ENCODE measurements around the gene RGS13. TPM values are rescaled to one million over a fixed set of nuclear protein-coding genes. Genes with fewer than 3 reads are reported as not detected.

The RGS13 gene
- total RNA-seq, 4 donors from 2014 or later = 0.37 to 0.51 TPM; not detected in 2

DNA sequence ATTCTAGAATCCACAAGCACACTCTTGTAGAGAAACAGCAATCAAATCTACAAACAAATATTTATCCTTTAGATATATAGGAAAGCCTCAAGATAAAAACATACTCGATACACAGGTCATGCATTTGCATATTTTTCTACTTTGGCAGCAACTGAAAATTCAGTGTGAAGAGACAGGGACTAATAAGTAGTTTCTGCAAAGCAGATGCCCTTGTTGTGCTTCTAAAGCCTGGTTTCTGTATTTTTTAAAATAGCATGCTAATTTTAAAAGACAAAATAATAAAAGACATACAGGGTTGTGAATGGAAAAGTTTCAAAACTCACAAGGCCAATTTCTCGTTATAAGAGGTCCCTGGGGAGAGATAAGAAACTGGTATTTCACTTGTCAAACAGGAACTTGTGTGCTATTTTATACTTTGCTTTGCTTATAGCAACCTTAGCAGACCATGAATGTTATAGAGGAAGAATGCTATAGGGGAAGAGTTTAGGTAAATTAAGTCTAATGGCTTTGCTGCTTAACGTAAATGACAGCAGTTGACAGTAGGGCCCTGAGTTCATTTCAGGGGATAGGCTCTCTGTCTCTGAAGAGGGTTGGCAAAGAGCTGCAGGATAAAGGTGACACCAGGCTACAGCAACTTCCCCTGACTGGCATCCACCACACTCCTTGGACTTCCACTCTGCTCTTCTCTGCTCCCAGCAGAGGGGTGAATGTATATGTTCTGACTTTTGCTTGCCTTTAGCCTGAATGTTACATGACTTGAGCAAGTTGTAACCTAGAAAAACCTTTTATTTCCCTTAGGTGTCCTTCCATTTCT, 9.4 kb upstream of the RGS13 start:
- intact Hi-C loops (cut with DNase I; ENCODE audit: low total_unique reads) = no loop called here
- no peaks in the 10 kb centered on the region for H3K9me3 ChIP-seq

DNA sequence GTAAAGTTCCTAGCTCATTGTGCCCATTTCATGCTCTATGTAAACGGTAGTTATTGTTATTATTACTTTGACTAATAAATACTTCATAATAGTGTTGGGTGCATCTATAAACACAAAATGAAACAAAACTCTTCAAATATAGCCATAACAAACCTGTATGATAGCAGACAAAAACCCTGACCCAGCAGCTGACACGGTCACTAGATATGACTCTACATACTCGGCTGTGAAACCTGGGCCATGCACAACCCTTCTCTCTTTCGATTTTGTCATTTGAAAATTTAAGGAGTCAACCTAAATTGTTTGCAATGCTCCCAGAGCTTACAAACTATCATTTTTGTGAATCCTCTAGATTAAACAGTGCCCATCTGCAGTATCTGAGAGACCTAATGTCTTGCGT, 8.0 kb upstream of the RGS13 start:
- Histone ChIP-seq H3K4me1 (no peaks in the 10 kb centered on the region), H3K27ac (no peak overlapping the region), H3K36me3 (no peaks in the 10 kb centered on the region), H3K27me3 (no peaks in the 10 kb centered on the region), H3K9me3 (no peaks in the 10 kb centered on the region), H3K4me3 (no peak overlapping the region)
- TF ChIP-seq POLR2A (IDR thresholded peaks at IDR 0.05) = no peak
- no peak for TF ChIP-seq CTCF (IDR thresholded peaks at IDR 0.05)
- intact Hi-C loops (cut with DNase I; ENCODE audit: low total_unique reads) = no loop called here
- DNase-seq = no peak

More for the DNA sequence above, 9.4 kb upstream of the RGS13 start:
- Histone ChIP-seq H3K36me3 (no peaks in the 10 kb centered on the region), H3K27ac (no peak overlapping the region), H3K4me1 (no peaks in the 10 kb centered on the region), H3K4me3 (no peak overlapping the region), H3K27me3 (no peaks in the 10 kb centered on the region)
- no peak for DNase-seq
- TF ChIP-seq CTCF (IDR thresholded peaks at IDR 0.05) (no peak), POLR2A (IDR thresholded peaks at IDR 0.05) (no peak)

- Histone ChIP-seq H3K27me3 (no peaks in the 10 kb centered on the region), H3K27ac (no peak overlapping the region), H3K4me3 (no peak overlapping the region), H3K36me3 (no peaks in the 10 kb centered on the region), H3K4me1 (no peaks in the 10 kb centered on the region), H3K9me3 (no peaks in the 10 kb centered on the region)
- no peak for DNase-seq
- no peak for TF ChIP-seq POLR2A (IDR thresholded peaks at IDR 0.05)
- intact Hi-C loops (cut with DNase I; ENCODE audit: low total_unique reads) = no loop called here
Measured at GRCh38 chr1:192628396-192629057, 7.4 kb upstream of the RGS13 start.

DNA sequence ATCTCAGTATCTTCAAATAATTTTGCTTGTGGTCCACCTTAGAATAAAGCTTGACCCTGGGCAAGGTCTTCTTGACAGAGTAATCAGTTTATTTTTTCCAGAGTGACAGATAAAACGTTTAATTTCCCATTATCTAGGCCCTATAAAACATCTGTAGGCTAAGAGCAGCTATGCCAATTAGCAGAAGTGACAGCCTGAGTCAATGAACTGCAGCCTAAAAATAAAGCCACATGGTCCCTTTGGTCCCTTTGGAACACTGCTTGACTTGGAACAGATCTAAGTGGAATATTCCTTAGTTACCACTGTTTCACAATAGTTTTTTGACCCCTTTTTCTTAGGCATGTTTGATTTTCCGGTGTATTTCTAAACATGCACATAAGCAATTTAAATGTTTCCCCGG, 6.3 kb upstream of the RGS13 start:
- Histone ChIP-seq H3K27me3 (no peaks in the 10 kb centered on the region), H3K9me3 (no peaks in the 10 kb centered on the region), H3K4me1 (no peaks in the 10 kb centered on the region), H3K4me3 (no peak overlapping the region), H3K36me3 (no peaks in the 10 kb centered on the region), H3K27ac (no peak overlapping the region)
- TF ChIP-seq CTCF (IDR thresholded peaks at IDR 0.05) = no peak
- TF ChIP-seq POLR2A (IDR thresholded peaks at IDR 0.05) = no peak
- intact Hi-C loops (cut with DNase I; ENCODE audit: low total_unique reads) = no loop called here
- no peak for DNase-seq

- no peak overlapping the region for H3K4me3 ChIP-seq
- H3K36me3 ChIP-seq = no peaks in the 10 kb centered on the region
- intact Hi-C loops (cut with DNase I; ENCODE audit: low total_unique reads) = no loop called here
- no peak for DNase-seq
- no peak overlapping the region for H3K27ac ChIP-seq
- no peaks in the 10 kb centered on the region for H3K4me1 ChIP-seq
- no peaks in the 10 kb centered on the region for H3K9me3 ChIP-seq
- no peak for TF ChIP-seq CTCF (IDR thresholded peaks at IDR 0.05)
- TF ChIP-seq POLR2A (IDR thresholded peaks at IDR 0.05) = no peak
- no peaks in the 10 kb centered on the region for H3K27me3 ChIP-seq
Measured at GRCh38 chr1:192630521-192631287, 5.2 kb upstream of the RGS13 start.
